ENCODE results near the gene SYCE1L.

DNA sequence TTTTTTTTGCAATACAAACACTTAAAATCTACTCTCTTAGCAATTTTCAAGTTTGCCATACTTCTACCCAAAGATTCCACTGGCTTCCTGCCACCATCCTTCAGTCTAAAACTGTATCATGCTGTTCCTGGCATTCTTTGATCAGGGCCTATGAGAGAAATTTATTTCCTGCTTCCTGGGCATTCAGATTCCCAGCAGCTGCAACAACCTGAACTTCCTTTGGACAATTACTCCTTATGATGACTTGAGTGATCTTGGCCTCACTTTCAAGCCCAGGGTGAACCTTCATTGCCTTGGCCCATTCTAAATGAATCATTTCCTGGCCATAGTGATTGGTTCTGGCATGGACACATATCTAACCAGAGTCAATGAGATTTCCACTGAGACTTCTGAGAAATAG, 26.3 kb upstream of the SYCE1L start:
- TF ChIP-seq, protein P1, sequence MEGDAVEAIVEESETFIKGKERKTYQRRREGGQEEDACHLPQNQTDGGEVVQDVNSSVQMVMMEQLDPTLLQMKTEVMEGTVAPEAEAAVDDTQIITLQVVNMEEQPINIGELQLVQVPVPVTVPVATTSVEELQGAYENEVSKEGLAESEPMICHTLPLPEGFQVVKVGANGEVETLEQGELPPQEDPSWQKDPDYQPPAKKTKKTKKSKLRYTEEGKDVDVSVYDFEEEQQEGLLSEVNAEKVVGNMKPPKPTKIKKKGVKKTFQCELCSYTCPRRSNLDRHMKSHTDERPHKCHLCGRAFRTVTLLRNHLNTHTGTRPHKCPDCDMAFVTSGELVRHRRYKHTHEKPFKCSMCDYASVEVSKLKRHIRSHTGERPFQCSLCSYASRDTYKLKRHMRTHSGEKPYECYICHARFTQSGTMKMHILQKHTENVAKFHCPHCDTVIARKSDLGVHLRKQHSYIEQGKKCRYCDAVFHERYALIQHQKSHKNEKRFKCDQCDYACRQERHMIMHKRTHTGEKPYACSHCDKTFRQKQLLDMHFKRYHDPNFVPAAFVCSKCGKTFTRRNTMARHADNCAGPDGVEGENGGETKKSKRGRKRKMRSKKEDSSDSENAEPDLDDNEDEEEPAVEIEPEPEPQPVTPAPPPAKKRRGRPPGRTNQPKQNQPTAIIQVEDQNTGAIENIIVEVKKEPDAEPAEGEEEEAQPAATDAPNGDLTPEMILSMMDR (optimal IDR thresholded peaks at IDR 0.05 in 1 of 3, IDR thresholded peaks at IDR 0.05 in 1 of 3, conservative IDR thresholded peaks at IDR 0.05 in 1 of 3; ENCODE audit: extremely low read depth in 1 of 3, insufficient read depth in 2 of 3, low read length in 3 of 3), result no peak
- TF ChIP-seq EZH2 (IDR thresholded peaks at IDR 0.05; ENCODE audit: low read length), result no peak

Measured in keratinocyte (primary cell).